Heart left ventricle (tissue), 13 donors: ENCODE measurements around the gene CPB2.

Source experiments
- CTCF ChIP-seq, 12 donors: fragments of 200-600 bp; sonication (generic) in 4 of 12; IDR thresholded peaks; one replicate each; pipeline versions ENCODE4 v1.5.0 to v1.8.0; 2018 to 2022; ENCODE audit warnings: antibody characterized with exemption in 12 of 12, mild to moderate bottlenecking in 5 of 12
- POLR2A ChIP-seq, 2 donors: fragments of 450-650 bp; IDR thresholded peaks; one replicate each; pipeline ENCODE4 v1.6.1; 2017; ENCODE audit warnings: antibody characterized with exemption in 2 of 2, mild to moderate bottlenecking in 2 of 2, moderate library complexity in 2 of 2
- donor health status: ischemic (EF 13 %, LVEDD 7.1; RV severe dilation, severe dysfunction).
- donor health status: DM: no; HTN: yes; CAD: no.
- donor health status: DM: no; HTN: no; CAD: no.
- donor health status: ischemic (EF 25% LVEDD 6.9; RV normal size, moderate dysfunction).
- donor health status: ischemic (EF 25% LVEDD 5.7; RV mildly dilated, moderate dysfunction).
- donor health status: ischemic (EF 35%, LVEDD 5.7; RV mildly dilated, moderate dysfunction).
- donor health status: nonischemic (EF 11% LVEDD 7.7; RV severe dilation, severe dysfunction).
- donor health status: DM: yes; HTN: yes; CAD: no.
- donor health status: PGD.
- donor health status: ischemic (EF 29% LVEDD 5.4; RV normal size, mild dysfunction).
- donor health status: nonischemic (EF 23%, LVEDD 6.1; RV moderate dilation, normal function).

GRCh38 chr13:46134961-46135522, 30.2 kb upstream of the CPB2 start:
- TF ChIP-seq CTCF (IDR thresholded peaks at IDR 0.05), result no peak
- TF ChIP-seq POLR2A (IDR thresholded peaks at IDR 0.05), result no peak
